ENCODE results near the gene CDC27. TPM values are rescaled to one million over a fixed set of nuclear protein-coding genes. Genes with fewer than 3 reads are reported as not detected.

CDC27 gene
- total and polyA plus RNA-seq, 2 donors (not counting 1 experiment from before 2014, with no cell fraction given), result 20.5 to 90.7 TPM

DNA sequence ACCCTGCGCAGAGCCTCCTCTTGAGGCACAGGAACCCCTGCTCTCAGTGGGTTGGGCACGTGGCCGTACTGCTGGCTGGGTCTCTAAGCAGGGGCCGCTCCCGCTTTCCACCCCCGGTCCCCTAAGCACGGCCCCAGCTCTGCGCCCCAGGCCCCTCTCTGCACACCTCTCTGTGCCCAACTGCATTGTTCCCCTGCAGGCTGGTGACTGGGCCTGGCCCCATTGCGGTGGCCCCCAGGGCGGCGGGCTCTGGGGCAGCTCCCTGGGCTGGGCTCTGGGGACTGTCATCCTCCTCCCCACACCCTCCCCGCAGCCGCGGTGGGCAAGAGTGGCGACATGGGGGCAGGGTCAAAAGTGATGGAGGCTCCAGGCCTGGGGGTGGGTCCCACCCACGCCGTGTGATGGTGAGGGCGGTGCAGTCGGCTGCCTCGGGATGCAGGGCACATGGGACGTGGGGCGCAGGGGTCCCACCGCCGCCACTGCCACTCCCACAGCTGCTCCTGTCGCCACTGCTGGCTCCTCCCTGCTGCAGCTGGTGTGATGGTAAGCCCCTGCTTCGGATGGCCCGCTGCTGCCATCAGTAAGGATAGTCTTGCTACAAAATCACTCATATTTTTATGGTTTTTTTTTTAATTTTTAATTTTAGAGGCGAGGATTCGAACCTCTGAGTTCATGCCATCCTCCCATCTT lies 49.4 kb upstream of the CDC27 start:
- CTCF ChIA-PET, result interaction anchor here (6.4 kb wide), 1 partner anchor 77 kb away, joined by 45 read pairs; no protein-coding TSS in a partner anchor
- no peaks in the 10 kb centered on the region for H3K79me2 ChIP-seq (ENCODE audit: control insufficient read depth, insufficient read depth, low read length)
- Mint-ChIP-seq H3K4me1 (peaks cover 17% of the 10 kb centered on the region), H3K9me3 (ENCODE audit: insufficient read depth) (no peaks in the 10 kb centered on the region), H3K4me3 (no peak overlapping the region), H3K27me3 (no peaks in the 10 kb centered on the region), H3K27ac (no peak overlapping the region)
- ATAC-seq (ENCODE audit: low read depth), result no peak
- H3K36me3 ChIP-seq (replicated peaks in 1 of 2; ENCODE audit: control extremely low read depth in 1 of 2, control insufficient read depth in 1 of 2, extremely low read depth in 1 of 2, insufficient read depth in 2 of 2, low read length in 1 of 2), result no peaks in the 10 kb centered on the region
- no peak overlapping the region for H3K9ac ChIP-seq (ENCODE audit: low read length)
- H3K4me2 ChIP-seq (replicated peaks; ENCODE audit: low read depth, low read length, poor library complexity, severe bottlenecking), result no peak overlapping the region
- TF ChIP-seq EZH2 (IDR thresholded peaks at IDR 0.05; ENCODE audit: borderline replicate concordance, insufficient read depth, low read depth, low read length, poor library complexity, severe bottlenecking), result no peak
- TF ChIP-seq, protein P1, sequence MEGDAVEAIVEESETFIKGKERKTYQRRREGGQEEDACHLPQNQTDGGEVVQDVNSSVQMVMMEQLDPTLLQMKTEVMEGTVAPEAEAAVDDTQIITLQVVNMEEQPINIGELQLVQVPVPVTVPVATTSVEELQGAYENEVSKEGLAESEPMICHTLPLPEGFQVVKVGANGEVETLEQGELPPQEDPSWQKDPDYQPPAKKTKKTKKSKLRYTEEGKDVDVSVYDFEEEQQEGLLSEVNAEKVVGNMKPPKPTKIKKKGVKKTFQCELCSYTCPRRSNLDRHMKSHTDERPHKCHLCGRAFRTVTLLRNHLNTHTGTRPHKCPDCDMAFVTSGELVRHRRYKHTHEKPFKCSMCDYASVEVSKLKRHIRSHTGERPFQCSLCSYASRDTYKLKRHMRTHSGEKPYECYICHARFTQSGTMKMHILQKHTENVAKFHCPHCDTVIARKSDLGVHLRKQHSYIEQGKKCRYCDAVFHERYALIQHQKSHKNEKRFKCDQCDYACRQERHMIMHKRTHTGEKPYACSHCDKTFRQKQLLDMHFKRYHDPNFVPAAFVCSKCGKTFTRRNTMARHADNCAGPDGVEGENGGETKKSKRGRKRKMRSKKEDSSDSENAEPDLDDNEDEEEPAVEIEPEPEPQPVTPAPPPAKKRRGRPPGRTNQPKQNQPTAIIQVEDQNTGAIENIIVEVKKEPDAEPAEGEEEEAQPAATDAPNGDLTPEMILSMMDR (IDR thresholded peaks at IDR 0.05), result no peak
- no peak overlapping the region for H2AFZ ChIP-seq (ENCODE audit: insufficient read depth, low read depth, low read length, poor library complexity, severe bottlenecking)
- POLR2A ChIA-PET, result no interaction called here
- H3K9me3 ChIP-seq (ENCODE audit: control extremely low read depth in 1 of 3, control insufficient read depth in 2 of 3, insufficient read depth in 1 of 3, low read length in 2 of 3), result peaks cover 0 to 19% (median 8%) of the 10 kb centered on the region in 3 donors
- no peaks in the 10 kb centered on the region for H4K20me1 ChIP-seq (ENCODE audit: control insufficient read depth, insufficient read depth, low read length, poor library complexity, severe bottlenecking)
- H3K4me1 ChIP-seq (ENCODE audit: control insufficient read depth in 2 of 2, insufficient read depth in 2 of 2, low read length in 2 of 2), result peaks cover 15% of the 10 kb centered on the region in 2 donors
- H3K27me3 ChIP-seq (replicated peaks in 1 of 4; ENCODE audit: control extremely low read depth in 1 of 4, control insufficient read depth in 3 of 4, insufficient read depth in 4 of 4, low read length in 3 of 4), result no peaks in the 10 kb centered on the region
- H3K27ac ChIP-seq (ENCODE audit: low read length in 2 of 2), result no peak overlapping the region
- DNase-seq, result no peak
- 95% methylated on average over 17 of the region's 29 CpGs for WGBS (ENCODE audit: insufficient coverage)
- intact Hi-C loops (cut with micrococcal nuclease), result no loop called here
- H3K4me3 ChIP-seq (ENCODE audit: control extremely low read depth in 1 of 5, extremely low read depth in 1 of 5, insufficient read depth in 1 of 5, low read depth in 2 of 5, low read length in 4 of 5), result no peak overlapping the region

DNA sequence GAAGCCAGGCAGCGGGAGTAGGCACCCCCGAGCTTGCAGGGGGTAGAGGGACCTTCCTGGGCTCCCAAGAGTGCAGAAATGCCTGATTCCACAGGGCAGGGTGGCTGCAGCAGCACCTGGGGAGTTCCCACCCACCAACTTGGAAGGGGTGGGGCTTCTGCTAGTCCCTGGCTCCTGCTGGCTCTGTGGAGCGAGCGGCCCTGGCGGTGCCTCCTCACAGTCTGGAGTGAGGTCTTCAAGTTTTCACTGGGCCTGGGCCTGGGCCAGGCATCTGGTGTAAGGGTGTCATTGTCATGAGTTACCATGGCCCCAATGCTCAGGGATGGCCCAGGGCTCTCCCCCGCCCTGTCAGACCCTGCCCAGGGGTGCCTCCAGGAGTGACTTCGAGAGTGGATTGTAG lies 48.7 kb upstream of the CDC27 start:
- Histone ChIP-seq H2AFZ (ENCODE audit: insufficient read depth, low read depth, low read length, poor library complexity, severe bottlenecking) (no peak overlapping the region), H3K4me3 (ENCODE audit: control extremely low read depth in 1 of 5, extremely low read depth in 1 of 5, insufficient read depth in 1 of 5, low read depth in 2 of 5, low read length in 4 of 5) (no peak overlapping the region), H3K27me3 (replicated peaks in 1 of 4; ENCODE audit: control extremely low read depth in 1 of 4, control insufficient read depth in 3 of 4, insufficient read depth in 4 of 4, low read length in 3 of 4) (no peaks in the 10 kb centered on the region), H3K4me1 (ENCODE audit: control insufficient read depth in 2 of 2, insufficient read depth in 2 of 2, low read length in 2 of 2) (peaks cover 13 to 15% of the 10 kb centered on the region in 2 donors), H3K9ac (ENCODE audit: low read length) (no peak overlapping the region), H4K20me1 (ENCODE audit: control insufficient read depth, insufficient read depth, low read length, poor library complexity, severe bottlenecking) (no peaks in the 10 kb centered on the region), H3K79me2 (ENCODE audit: control insufficient read depth, insufficient read depth, low read length) (no peaks in the 10 kb centered on the region), H3K36me3 (replicated peaks in 1 of 2; ENCODE audit: control extremely low read depth in 1 of 2, control insufficient read depth in 1 of 2, extremely low read depth in 1 of 2, insufficient read depth in 2 of 2, low read length in 1 of 2) (no peaks in the 10 kb centered on the region), H3K9me3 (ENCODE audit: control extremely low read depth in 1 of 3, control insufficient read depth in 2 of 3, insufficient read depth in 1 of 3, low read length in 2 of 3) (peaks cover 0 to 19% (median 8%) of the 10 kb centered on the region in 3 donors), H3K4me2 (replicated peaks; ENCODE audit: low read depth, low read length, poor library complexity, severe bottlenecking) (no peak overlapping the region), H3K27ac (ENCODE audit: low read length in 2 of 2) (no peak overlapping the region)
- CTCF ChIA-PET, result interaction anchor here (1.9 kb wide), 1 partner anchor 78 kb away, joined by 6 read pairs; no protein-coding TSS in a partner anchor
- H3K9me3 Mint-ChIP-seq (ENCODE audit: insufficient read depth), result no peaks in the 10 kb centered on the region
- no peak overlapping the region for H3K4me3 Mint-ChIP-seq
- H3K4me1 Mint-ChIP-seq, result peaks cover 15% of the 10 kb centered on the region
- DNase-seq (no peak), ATAC-seq (ENCODE audit: low read depth) (no peak)
- intact Hi-C loops (cut with micrococcal nuclease), result no loop called here
- 99% methylated on average over 7 of the region's 7 CpGs for WGBS (ENCODE audit: insufficient coverage)
- no peak overlapping the region for H3K27ac Mint-ChIP-seq
- POLR2A ChIA-PET, result no interaction called here
- no peak for TF ChIP-seq EZH2 (IDR thresholded peaks at IDR 0.05; ENCODE audit: borderline replicate concordance, insufficient read depth, low read depth, low read length, poor library complexity, severe bottlenecking)
- TF ChIP-seq, protein P1 (IDR thresholded peaks at IDR 0.05), result no peak
- no peaks in the 10 kb centered on the region for H3K27me3 Mint-ChIP-seq

Measured in B cell (primary cell).